IMR-90 (cell line): ENCODE data around the gene KLK6.

Experiments
- BHLHE40 ChIP-seq: fragments of 150-350 bp; IDR thresholded peaks from 2 replicates; pipeline ENCODE4 v1.6.1; 2016; ENCODE audit warnings: mild to moderate bottlenecking, low read depth, low read length
- CHD1 ChIP-seq: IDR thresholded peaks from 2 replicates; pipeline ENCODE4 v1.6.1; 2012; ENCODE audit warnings: low read depth, low read length, improper control_type of control experiment
- MAFK ChIP-seq: IDR thresholded peaks from 2 replicates; pipeline ENCODE4 v1.6.1; 2012; ENCODE audit warnings: low read depth, low read length, improper control_type of control experiment
- MXI1 ChIP-seq: IDR thresholded peaks from 2 replicates; pipeline ENCODE4 v1.6.1; 2012; ENCODE audit warnings: low read depth, mild to moderate bottlenecking, low read length, moderate library complexity, borderline replicate concordance
- POLR2A ChIP-seq: IDR thresholded peaks from 2 replicates; pipeline ENCODE4 v1.6.1; 2012; ENCODE audit warnings: mild to moderate bottlenecking, low read depth, low read length
- RAD21 ChIP-seq: IDR thresholded peaks from 2 replicates; pipeline ENCODE4 v1.6.1; 2012; ENCODE audit warnings: low read length, improper control_type of control experiment
- SMC3 ChIP-seq: fragments of 150-350 bp; IDR thresholded peaks from 2 replicates; pipeline ENCODE4 v1.6.1; 2016; ENCODE audit warnings: low read depth, mild to moderate bottlenecking, antibody characterized with exemption, low read length, moderate library complexity
- TF ChIP-seq, protein P1 (sequence below): conservative IDR thresholded peaks from 2 replicates; pipeline ENCODE4 v1.5.1; 2012; ENCODE audit warnings: mild to moderate bottlenecking, low read depth, low read length, improper control_type of control experiment

DNA sequence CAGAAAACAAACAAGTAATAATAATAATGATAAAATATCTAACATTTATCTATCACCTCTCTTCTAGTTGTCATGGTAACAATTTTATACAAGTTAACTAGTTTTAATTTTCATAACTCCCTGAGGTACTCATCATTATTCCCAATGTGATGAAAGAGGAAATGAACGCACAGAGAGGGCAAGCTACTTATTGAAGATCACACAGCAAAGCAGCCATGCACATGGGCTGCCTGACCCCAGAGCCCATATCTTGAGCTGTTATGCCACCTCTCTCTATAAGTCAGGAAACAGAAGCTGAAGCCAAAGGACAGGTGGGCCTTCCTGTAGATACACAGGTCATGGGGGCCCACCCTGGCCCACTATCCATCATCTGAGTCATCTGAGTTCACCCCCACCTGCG is 53.3 kb downstream of the KLK6 start:
- TF ChIP-seq, protein P1, sequence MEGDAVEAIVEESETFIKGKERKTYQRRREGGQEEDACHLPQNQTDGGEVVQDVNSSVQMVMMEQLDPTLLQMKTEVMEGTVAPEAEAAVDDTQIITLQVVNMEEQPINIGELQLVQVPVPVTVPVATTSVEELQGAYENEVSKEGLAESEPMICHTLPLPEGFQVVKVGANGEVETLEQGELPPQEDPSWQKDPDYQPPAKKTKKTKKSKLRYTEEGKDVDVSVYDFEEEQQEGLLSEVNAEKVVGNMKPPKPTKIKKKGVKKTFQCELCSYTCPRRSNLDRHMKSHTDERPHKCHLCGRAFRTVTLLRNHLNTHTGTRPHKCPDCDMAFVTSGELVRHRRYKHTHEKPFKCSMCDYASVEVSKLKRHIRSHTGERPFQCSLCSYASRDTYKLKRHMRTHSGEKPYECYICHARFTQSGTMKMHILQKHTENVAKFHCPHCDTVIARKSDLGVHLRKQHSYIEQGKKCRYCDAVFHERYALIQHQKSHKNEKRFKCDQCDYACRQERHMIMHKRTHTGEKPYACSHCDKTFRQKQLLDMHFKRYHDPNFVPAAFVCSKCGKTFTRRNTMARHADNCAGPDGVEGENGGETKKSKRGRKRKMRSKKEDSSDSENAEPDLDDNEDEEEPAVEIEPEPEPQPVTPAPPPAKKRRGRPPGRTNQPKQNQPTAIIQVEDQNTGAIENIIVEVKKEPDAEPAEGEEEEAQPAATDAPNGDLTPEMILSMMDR = no peak
- no peak for TF ChIP-seq RAD21
- TF ChIP-seq CHD1 = no peak
- TF ChIP-seq POLR2A = no peak
- TF ChIP-seq BHLHE40 = no peak
- no peak for TF ChIP-seq SMC3
- TF ChIP-seq MXI1 = no peak
- no peak for TF ChIP-seq MAFK
